ENCODE results near the gene RHOF.

DNA sequence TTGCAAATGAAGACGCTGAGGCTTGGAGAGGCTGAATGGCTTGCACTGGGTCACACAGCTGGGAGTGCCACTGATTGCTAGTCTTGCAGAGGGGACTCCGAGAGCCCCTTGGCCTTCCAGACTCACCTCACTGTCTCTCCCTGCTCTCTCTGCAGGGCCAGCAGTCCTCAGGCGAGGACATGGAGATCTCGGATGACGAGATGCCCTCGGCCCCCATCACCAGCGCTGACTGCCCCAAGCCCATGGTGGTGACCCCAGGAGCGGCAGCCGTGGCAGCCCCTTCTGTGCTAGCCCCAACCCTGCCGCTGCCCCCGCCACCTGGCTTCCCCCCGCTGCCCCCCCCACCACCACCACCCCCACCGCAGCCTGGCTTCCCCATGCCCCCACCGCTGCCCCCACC, 20.5 kb upstream of the RHOF start:
- TF ChIP-seq POLR2AphosphoS5 (IDR thresholded peaks at IDR 0.05; ENCODE audit: insufficient read depth in 1 of 2, low read depth in 1 of 2) (no peak), POLR2A (IDR thresholded peaks at IDR 0.05) (no peak)
- TF ChIP-seq, protein P1, sequence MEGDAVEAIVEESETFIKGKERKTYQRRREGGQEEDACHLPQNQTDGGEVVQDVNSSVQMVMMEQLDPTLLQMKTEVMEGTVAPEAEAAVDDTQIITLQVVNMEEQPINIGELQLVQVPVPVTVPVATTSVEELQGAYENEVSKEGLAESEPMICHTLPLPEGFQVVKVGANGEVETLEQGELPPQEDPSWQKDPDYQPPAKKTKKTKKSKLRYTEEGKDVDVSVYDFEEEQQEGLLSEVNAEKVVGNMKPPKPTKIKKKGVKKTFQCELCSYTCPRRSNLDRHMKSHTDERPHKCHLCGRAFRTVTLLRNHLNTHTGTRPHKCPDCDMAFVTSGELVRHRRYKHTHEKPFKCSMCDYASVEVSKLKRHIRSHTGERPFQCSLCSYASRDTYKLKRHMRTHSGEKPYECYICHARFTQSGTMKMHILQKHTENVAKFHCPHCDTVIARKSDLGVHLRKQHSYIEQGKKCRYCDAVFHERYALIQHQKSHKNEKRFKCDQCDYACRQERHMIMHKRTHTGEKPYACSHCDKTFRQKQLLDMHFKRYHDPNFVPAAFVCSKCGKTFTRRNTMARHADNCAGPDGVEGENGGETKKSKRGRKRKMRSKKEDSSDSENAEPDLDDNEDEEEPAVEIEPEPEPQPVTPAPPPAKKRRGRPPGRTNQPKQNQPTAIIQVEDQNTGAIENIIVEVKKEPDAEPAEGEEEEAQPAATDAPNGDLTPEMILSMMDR (IDR thresholded peaks at IDR 0.05): no peak

Data from vagina (tissue), 2 donors.